ENCODE measurements around the gene TMEFF2. TPM values are rescaled to one million over a fixed set of nuclear protein-coding genes. Genes with fewer than 3 reads are reported as not detected.

TMEFF2 gene
- total RNA-seq, 6 donors from 2014 or later: 0.69 TPM; not detected in 5

DNA sequence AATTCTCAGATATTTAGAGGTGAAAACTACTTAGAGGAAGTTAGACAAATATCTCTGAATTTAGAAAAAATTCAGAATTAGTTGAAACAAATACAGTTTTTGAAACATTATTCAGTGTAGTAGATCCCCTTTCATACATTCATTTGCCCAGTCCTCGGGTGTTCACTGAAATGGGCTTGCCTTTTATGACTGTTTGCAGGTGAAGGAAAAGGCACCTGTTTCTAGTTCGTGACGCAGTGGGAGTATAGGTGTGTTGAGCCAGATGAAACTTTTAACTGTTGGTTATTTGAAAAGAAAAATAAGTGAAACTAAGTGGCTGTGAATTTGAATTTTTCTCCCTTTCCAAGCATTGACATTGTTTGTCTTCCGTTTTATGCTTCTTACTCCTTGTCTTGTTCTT is 28.9 kb downstream of the TMEFF2 start:
- WGBS, 2 donors: 79 to 89% methylated on average over 4 of the region's 4 CpGs
- H3K4me3 ChIP-seq: no peak overlapping the region
- H3K4me1 ChIP-seq: peaks cover 6 to 10% (median 9%) of the 10 kb centered on the region in 4 donors
- ATAC-seq (ENCODE audit: low FRiP score in 2 of 2): no peak
- DNase-seq: no peak
- H3K9me3 ChIP-seq: no peaks in the 10 kb centered on the region
- H3K27me3 ChIP-seq: no peaks in the 10 kb centered on the region
- H3K36me3 ChIP-seq: no peaks in the 10 kb centered on the region
- H3K27ac ChIP-seq: no peak overlapping the region
- TF ChIP-seq POLR2A (IDR thresholded peaks at IDR 0.05) (no peak), POLR2AphosphoS5 (IDR thresholded peaks at IDR 0.05) (no peak), EP300 (IDR thresholded peaks at IDR 0.05) (no peak)

- Histone ChIP-seq H3K4me1 (peaks cover 6 to 15% (median 10%) of the 10 kb centered on the region in 4 donors), H3K36me3 (no peaks in the 10 kb centered on the region)
These were observed 32.2 kb downstream of the TMEFF2 start for GRCh38 chr2:192162392-192163042.

DNA sequence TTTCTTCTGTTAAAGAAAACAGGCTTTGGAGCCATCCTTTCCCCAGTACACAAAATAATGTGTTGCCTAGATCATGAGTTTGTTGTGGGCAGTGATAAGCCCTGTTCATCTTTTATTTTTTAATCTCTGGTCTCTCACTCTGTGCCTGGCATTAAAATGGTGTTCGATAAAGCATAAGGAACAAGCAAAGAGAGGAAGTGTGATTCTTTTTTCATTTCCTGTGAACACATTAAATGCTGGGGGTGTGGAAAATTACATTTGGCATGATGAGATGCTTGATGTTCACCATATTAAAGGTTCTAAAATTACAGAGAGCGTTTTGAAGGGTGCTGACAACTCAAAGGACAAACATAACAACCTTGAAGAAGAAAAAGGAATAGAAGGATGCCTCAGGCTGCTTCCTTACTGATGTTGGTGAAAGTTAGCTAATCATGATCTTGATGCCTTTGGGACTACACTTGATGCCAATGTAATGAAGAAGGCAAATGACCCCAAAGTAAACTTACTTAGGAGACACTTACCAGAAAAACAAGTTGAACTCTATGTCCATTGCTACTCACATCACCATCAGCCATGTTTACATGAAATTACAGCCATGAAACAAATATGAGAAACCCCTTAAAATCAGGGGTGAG is 33.0 kb downstream of the TMEFF2 start:
- WGBS, 2 donors: 44 to 53% methylated on average over 2 of the region's 2 CpGs
- Histone ChIP-seq H3K9me3 (no peaks in the 10 kb centered on the region), H3K27me3 (no peaks in the 10 kb centered on the region), H3K4me1 (peaks cover 6 to 15% (median 10%) of the 10 kb centered on the region in 4 donors), H3K36me3 (no peaks in the 10 kb centered on the region), H3K27ac (peak overlapping the region in 1 of 4 donors; percentile 3), H3K4me3 (no peak overlapping the region)
- no peak for TF ChIP-seq POLR2A (IDR thresholded peaks at IDR 0.05)
- TF ChIP-seq POLR2AphosphoS5 (IDR thresholded peaks at IDR 0.05): no peak
- TF ChIP-seq EP300 (IDR thresholded peaks at IDR 0.05): no peak
- TF ChIP-seq, protein P1, sequence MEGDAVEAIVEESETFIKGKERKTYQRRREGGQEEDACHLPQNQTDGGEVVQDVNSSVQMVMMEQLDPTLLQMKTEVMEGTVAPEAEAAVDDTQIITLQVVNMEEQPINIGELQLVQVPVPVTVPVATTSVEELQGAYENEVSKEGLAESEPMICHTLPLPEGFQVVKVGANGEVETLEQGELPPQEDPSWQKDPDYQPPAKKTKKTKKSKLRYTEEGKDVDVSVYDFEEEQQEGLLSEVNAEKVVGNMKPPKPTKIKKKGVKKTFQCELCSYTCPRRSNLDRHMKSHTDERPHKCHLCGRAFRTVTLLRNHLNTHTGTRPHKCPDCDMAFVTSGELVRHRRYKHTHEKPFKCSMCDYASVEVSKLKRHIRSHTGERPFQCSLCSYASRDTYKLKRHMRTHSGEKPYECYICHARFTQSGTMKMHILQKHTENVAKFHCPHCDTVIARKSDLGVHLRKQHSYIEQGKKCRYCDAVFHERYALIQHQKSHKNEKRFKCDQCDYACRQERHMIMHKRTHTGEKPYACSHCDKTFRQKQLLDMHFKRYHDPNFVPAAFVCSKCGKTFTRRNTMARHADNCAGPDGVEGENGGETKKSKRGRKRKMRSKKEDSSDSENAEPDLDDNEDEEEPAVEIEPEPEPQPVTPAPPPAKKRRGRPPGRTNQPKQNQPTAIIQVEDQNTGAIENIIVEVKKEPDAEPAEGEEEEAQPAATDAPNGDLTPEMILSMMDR (IDR thresholded peaks at IDR 0.05): no peak
- no peak for DNase-seq
- ATAC-seq (ENCODE audit: low FRiP score in 2 of 2): no peak

More at GRCh38 chr2:192162392-192163042, 32.2 kb downstream of the TMEFF2 start:
- 15 to 18% methylated on average over 4 of the region's 4 CpGs for whole genome bisulfite sequencing, 2 donors
- no peak for TF ChIP-seq POLR2AphosphoS5 (IDR thresholded peaks at IDR 0.05)
- TF ChIP-seq, protein P1 (IDR thresholded peaks at IDR 0.05): peak; percentile 79 to 93 (median 88)
- DNase-seq (peak in 1 of 2 donors; percentile 58), ATAC-seq (ENCODE audit: low FRiP score in 2 of 2) (peak; percentile 83 to 93)
- no peaks in the 10 kb centered on the region for H3K9me3 ChIP-seq
- no peaks in the 10 kb centered on the region for H3K27me3 ChIP-seq
- H3K27ac ChIP-seq: peak overlapping the region in 1 of 4 donors; percentile 3
- peak overlapping the region in 1 of 4 donors; percentile 14 for H3K4me3 ChIP-seq

- ATAC-seq (ENCODE audit: low FRiP score in 2 of 2): no peak
- 32 to 35% methylated on average over 1 of the region's 1 CpG for WGBS, 2 donors
These were observed 35.0 kb downstream of the TMEFF2 start for GRCh38 chr2:192159736-192160135.

DNA sequence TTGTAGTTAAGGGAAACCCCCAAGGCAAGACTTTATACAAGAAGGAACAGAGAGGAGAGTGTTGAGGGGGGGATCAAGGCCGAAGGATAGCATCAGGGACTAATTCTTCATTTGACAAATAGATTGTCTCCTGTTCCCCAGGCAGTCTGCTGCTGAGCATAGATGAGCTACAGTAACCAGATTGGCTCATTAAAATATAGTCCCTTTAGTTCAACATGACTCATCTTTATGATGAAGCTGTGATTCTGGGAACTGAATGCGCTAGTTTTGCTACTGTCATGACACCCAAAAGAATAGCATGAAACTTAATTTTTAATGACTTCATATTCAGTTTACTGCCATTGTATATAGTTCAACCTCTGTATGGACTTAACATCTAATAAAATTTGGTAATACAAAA is 35.5 kb downstream of the TMEFF2 start:
- H3K27me3 ChIP-seq: no peaks in the 10 kb centered on the region
- 92 to 95% methylated on average over 2 of the region's 2 CpGs for WGBS, 2 donors
- DNase-seq: no peak
- TF ChIP-seq EP300 (IDR thresholded peaks at IDR 0.05) (no peak), POLR2A (IDR thresholded peaks at IDR 0.05) (no peak)
- no peak overlapping the region for H3K4me3 ChIP-seq
- no peak for ATAC-seq (ENCODE audit: low FRiP score in 2 of 2)
- H3K9me3 ChIP-seq: no peaks in the 10 kb centered on the region
- no peak overlapping the region for H3K27ac ChIP-seq
- H3K36me3 ChIP-seq: no peaks in the 10 kb centered on the region
- H3K4me1 ChIP-seq: peaks cover 6 to 15% (median 11%) of the 10 kb centered on the region in 4 donors

More at GRCh38 chr2:192159736-192160135, 35.0 kb downstream of the TMEFF2 start:
- H3K27ac ChIP-seq: no peak overlapping the region
- TF ChIP-seq POLR2AphosphoS5 (IDR thresholded peaks at IDR 0.05): no peak
- TF ChIP-seq, protein P1 (IDR thresholded peaks at IDR 0.05): no peak
- TF ChIP-seq POLR2A (IDR thresholded peaks at IDR 0.05): no peak
- TF ChIP-seq EP300 (IDR thresholded peaks at IDR 0.05): no peak
- H3K27me3 ChIP-seq: no peaks in the 10 kb centered on the region
- H3K4me1 ChIP-seq: peaks cover 6 to 15% (median 11%) of the 10 kb centered on the region in 4 donors
- H3K9me3 ChIP-seq: no peaks in the 10 kb centered on the region
- no peak overlapping the region for H3K4me3 ChIP-seq
- DNase-seq: no peak
- H3K36me3 ChIP-seq: no peaks in the 10 kb centered on the region

Data from upper lobe of left lung (tissue), 6 donors.